Measurements from ENCODE around the gene GRIA3. TPM values are rescaled to one million over a fixed set of nuclear protein-coding genes. Genes with fewer than 3 reads are reported as not detected.

Gene GRIA3
- polyA plus RNA-seq, 1 of the 3 experiments (the other 2 are of a cell fraction) = 0.15 TPM

- no peak for TF ChIP-seq GABPA (IDR thresholded peaks at IDR 0.05; ENCODE audit: low read depth)
- TF ChIP-seq RAD21 (IDR thresholded peaks at IDR 0.05; ENCODE audit: low read length) = no peak
- TF ChIP-seq GATA2 (CRISPR knock-in tag; IDR thresholded peaks at IDR 0.05) = no peak
- TF ChIP-seq FOXJ3 (CRISPR knock-in tag; IDR thresholded peaks at IDR 0.05) = no peak
- TF ChIP-seq ELF1 (IDR thresholded peaks at IDR 0.05) = no peak
- TF ChIP-seq EZH2phosphoT487 (IDR thresholded peaks at IDR 0.05; ENCODE audit: borderline replicate concordance, low read depth) = no peak
- TF ChIP-seq SMC3 (IDR thresholded peaks at IDR 0.05; ENCODE audit: low read depth, low read length) = no peak
- TF ChIP-seq JUND (IDR thresholded peaks at IDR 0.05) = no peak
- no peak overlapping the region for H2AFZ ChIP-seq (ENCODE audit: low read depth)
- ChIA-PET CTCF (interaction anchor here (0.9 kb wide), 1 partner anchor 25 kb away, joined by 4 read pairs; no protein-coding TSS in a partner anchor), POLR2A (no interaction called here)
- H3F3A ChIP-seq (replicated peaks; ENCODE audit: insufficient read depth) = no peaks in the 10 kb centered on the region
- no peaks in the 10 kb centered on the region for H3K9me2 ChIP-seq
- H3K4me2 ChIP-seq = no peak overlapping the region
- H3K27ac ChIP-seq (ENCODE audit: low read depth in 2 of 2, low read length in 1 of 2) = no peak overlapping the region
- no peaks in the 10 kb centered on the region for H4K20me1 ChIP-seq (ENCODE audit: insufficient read depth)
- H3K27me3 ChIP-seq (ENCODE audit: insufficient read depth) = no peaks in the 10 kb centered on the region; the same call in 1 of the 2 replicates
- no peak overlapping the region for H3K9ac ChIP-seq
- no peaks in the 10 kb centered on the region for H3K9me3 ChIP-seq
- no peaks in the 10 kb centered on the region for H3K79me2 ChIP-seq (ENCODE audit: insufficient read depth)
- H3K4me1 ChIP-seq (ENCODE audit: control insufficient read depth in 1 of 2, insufficient read depth in 2 of 2, low read depth in 1 of 2, low read length in 1 of 2) = no peaks in the 10 kb centered on the region
- WGBS (ENCODE audit: low lambda C conversion rate) = 29% methylated on average over 5 of the region's 5 CpGs
- no peak for DNase-seq
- no peak overlapping the region for H3K4me3 ChIP-seq (ENCODE audit: low read depth in 2 of 2, low read length in 1 of 2)
- H3K36me3 ChIP-seq (replicated peaks in 1 of 2; ENCODE audit: control insufficient read depth in 1 of 2, insufficient read depth in 2 of 2, low read length in 1 of 2) = no peaks in the 10 kb centered on the region
Observed at GRCh38 chrX:123476611-123477219, 292.6 kb downstream of the GRIA3 start.

- no peaks in the 10 kb centered on the region for H3K4me1 ChIP-seq (ENCODE audit: control insufficient read depth in 1 of 2, insufficient read depth in 2 of 2, low read depth in 1 of 2, low read length in 1 of 2)
- no peak overlapping the region for H3K4me3 ChIP-seq (ENCODE audit: low read depth in 2 of 2, low read length in 1 of 2)
- H4K20me1 ChIP-seq (ENCODE audit: insufficient read depth) = no peaks in the 10 kb centered on the region
- ChIA-PET POLR2A (no interaction called here), CTCF (no interaction called here)
- TF ChIP-seq JUND (IDR thresholded peaks at IDR 0.05) = no peak
- TF ChIP-seq SIN3A (IDR thresholded peaks at IDR 0.05; ENCODE audit: borderline replicate concordance, low read depth, low read length) = no peak
- TF ChIP-seq USF2 (IDR thresholded peaks at IDR 0.05; ENCODE audit: borderline replicate concordance, low read depth, low read length) = no peak
- no peak for TF ChIP-seq USF1 (IDR thresholded peaks at IDR 0.05; ENCODE audit: borderline replicate concordance, low read depth)
- no peak for TF ChIP-seq REST (IDR thresholded peaks at IDR 0.05; ENCODE audit: low read depth, low read length)
- no peak for TF ChIP-seq TCF12 (IDR thresholded peaks at IDR 0.05)
- no peak for TF ChIP-seq FOXJ3 (CRISPR knock-in tag; IDR thresholded peaks at IDR 0.05)
- no peak overlapping the region for H3K4me2 ChIP-seq
- H3K27ac ChIP-seq (ENCODE audit: low read depth in 2 of 2, low read length in 1 of 2) = no peak overlapping the region
- no peak overlapping the region for H2AFZ ChIP-seq (ENCODE audit: low read depth)
- H3F3A ChIP-seq (replicated peaks; ENCODE audit: insufficient read depth) = no peaks in the 10 kb centered on the region
- H3K9ac ChIP-seq = no peak overlapping the region
- H3K79me2 ChIP-seq (ENCODE audit: insufficient read depth) = no peaks in the 10 kb centered on the region
- H3K36me3 ChIP-seq (replicated peaks in 1 of 2; ENCODE audit: control insufficient read depth in 1 of 2, insufficient read depth in 2 of 2, low read length in 1 of 2) = no peaks in the 10 kb centered on the region
- H3K9me2 ChIP-seq = no peaks in the 10 kb centered on the region
- no peaks in the 10 kb centered on the region; the same call in 1 of the 2 replicates for H3K27me3 ChIP-seq (ENCODE audit: insufficient read depth)
- no peak for DNase-seq
- H3K9me3 ChIP-seq = no peaks in the 10 kb centered on the region
- 40% methylated on average over 3 of the region's 3 CpGs for WGBS (ENCODE audit: low lambda C conversion rate)
Observed at GRCh38 chrX:123477673-123478072, 293.6 kb downstream of the GRIA3 start.
